ENCODE data around the gene ARNT2.

DNA sequence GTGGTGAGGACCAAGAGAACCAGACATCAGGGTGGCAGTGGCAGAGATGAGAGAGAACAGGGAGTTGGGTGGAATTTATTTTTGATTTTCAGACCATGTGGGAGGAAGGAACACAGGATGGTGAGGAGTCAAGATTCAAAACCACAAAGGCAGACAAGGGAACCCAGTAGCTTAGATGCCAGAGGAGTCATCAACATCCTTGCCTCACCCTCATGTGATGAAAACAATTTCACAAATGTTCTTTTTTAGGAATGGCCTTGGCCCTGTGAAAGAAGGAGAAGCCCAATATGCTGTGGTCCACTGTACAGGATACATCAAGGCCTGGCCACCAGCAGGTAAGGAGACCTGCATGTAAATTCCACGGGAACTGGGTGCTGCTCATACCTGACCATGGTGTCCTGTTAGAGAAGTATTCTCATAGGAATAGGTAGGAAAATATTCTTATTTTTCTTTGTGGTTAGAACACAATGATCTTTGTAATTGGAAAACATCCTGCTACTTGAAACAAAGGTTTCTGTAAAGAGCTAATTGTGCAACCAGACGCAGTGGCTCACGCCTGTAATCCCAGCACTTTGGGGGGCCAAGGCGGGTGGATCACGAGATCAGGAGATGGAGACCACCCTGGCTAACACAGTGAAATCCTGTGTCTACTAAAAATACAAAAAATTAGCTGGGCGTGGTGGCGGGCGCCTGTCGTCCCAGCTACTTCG, 110.0 kb downstream of the ARNT2 start:
- no peak for TF ChIP-seq POLR2A (IDR thresholded peaks at IDR 0.05; ENCODE audit: extremely low read depth, insufficient read length)
- TF ChIP-seq CTCF (IDR thresholded peaks at IDR 0.05; ENCODE audit: low read depth, low read length): no peak
- TF ChIP-seq, protein P1, sequence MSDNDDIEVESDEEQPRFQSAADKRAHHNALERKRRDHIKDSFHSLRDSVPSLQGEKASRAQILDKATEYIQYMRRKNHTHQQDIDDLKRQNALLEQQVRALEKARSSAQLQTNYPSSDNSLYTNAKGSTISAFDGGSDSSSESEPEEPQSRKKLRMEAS (IDR thresholded peaks at IDR 0.05; ENCODE audit: low read depth, low read length): no peak
- TF ChIP-seq MYC (IDR thresholded peaks at IDR 0.05; ENCODE audit: low read depth, low read length): no peak

Data from NB4 (cell line).